C4-2B (cell line): ENCODE measurements around the gene IDUA.

Source experiments
- H3K27ac ChIP-seq: fragments of 450-650 bp; 2 replicates; pipeline ENCODE4 v1.5.1; 2017
- ZFX ChIP-seq: fragments of 450-650 bp; IDR thresholded peaks from 2 replicates; pipeline ENCODE4 v1.6.1; 2017
- TF ChIP-seq, protein P1 (sequence below): fragments of 450-650 bp; conservative IDR thresholded peaks from 2 replicates; pipeline ENCODE4 v1.5.1; 2017; ENCODE audit warnings: mild to moderate bottlenecking

Gene IDUA

DNA sequence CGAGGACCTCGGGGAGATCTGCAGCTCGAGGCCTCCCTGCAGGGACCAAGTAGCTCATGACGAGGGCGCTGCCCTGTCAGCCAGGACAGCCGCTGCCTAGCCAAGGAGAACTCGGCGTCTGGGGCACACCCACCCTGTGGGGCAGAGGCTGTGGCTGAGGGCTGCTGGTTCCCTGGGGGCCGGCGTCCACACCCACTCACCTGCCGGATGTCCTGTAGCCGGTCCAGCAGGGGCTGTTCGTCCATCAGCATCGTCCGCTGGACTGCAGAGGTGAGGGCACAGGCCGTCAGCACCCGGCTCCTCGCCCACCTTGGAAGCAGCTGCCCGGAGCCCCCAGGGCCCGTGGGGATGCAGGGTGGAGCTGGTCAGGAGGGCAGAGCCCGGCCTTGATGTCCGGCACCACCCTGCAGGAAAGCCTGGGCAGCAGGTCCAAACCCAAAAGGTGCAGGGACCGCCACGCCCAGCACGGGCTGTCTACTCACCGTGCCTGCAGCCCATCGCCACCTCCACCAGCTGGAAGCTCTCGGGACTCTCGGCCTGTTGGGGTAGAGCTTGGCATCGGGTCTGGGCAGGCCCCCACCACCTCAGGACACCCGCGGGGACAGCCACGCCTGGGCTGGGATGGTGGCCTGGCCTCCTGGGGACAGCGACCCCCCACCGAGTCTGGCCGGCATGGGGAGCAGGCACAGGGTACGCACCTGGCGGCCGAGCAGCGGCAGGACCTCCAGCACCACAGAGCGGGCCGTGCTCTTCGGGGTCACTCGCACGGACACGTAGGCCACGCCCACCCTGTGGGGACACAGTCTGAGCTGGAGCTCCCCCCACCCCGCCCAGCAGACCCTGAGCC is 20.4 kb upstream of the IDUA start:
- no peak for TF ChIP-seq ZFX
- TF ChIP-seq, protein P1, sequence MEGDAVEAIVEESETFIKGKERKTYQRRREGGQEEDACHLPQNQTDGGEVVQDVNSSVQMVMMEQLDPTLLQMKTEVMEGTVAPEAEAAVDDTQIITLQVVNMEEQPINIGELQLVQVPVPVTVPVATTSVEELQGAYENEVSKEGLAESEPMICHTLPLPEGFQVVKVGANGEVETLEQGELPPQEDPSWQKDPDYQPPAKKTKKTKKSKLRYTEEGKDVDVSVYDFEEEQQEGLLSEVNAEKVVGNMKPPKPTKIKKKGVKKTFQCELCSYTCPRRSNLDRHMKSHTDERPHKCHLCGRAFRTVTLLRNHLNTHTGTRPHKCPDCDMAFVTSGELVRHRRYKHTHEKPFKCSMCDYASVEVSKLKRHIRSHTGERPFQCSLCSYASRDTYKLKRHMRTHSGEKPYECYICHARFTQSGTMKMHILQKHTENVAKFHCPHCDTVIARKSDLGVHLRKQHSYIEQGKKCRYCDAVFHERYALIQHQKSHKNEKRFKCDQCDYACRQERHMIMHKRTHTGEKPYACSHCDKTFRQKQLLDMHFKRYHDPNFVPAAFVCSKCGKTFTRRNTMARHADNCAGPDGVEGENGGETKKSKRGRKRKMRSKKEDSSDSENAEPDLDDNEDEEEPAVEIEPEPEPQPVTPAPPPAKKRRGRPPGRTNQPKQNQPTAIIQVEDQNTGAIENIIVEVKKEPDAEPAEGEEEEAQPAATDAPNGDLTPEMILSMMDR, result no peak
- no peak overlapping the region for H3K27ac ChIP-seq

DNA sequence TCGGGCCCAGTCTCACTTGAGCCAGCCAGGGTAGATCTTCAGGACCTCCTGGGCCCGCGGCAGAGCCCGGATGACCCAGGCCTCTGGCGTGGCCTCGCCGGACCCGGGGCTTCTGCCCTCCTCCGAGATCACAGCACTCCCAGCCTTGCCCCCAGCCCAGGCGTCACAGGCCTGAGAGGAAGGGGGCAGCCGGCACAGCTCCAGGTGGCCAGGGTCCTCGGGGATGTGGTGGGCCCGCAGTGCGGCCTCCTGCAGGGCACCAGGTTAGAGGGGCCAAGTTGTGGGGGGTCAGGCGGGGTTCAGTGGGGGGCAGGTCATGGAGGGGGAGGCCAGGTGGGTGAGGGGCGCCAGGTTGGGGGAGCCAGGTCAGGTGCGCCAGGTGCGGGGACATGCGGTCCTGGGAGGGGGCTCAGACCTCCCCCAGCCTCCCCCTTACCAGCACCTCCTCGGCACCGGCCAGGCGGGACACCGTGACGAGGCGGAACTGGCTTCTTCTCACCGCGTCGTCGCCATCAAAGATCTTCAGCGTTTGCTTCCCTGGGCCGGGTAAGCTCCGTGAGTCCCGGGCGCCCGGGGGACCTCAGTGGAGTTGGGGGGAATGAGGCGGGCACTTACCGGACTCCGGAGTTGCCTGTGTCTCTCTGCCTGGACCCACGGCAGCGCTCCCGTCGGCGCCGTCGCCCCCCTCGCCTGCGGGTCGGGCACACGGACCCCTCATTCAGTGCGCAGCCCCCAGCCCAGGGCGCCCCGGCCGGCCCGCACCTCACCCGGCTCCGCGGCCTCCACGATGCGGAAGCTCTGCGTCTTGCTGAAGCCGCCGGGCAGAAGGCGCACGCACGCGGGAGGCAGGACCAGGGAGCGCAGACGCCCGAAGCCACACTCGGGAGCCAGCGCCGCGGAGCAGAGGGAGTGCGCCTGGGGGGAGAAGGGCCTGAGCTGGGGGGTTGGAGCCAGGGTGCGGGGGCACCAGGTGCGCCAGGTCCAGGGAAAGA is 19.4 kb upstream of the IDUA start:
- no peak overlapping the region for H3K27ac ChIP-seq
- TF ChIP-seq, protein P1, result no peak
- TF ChIP-seq ZFX, result no peak

DNA sequence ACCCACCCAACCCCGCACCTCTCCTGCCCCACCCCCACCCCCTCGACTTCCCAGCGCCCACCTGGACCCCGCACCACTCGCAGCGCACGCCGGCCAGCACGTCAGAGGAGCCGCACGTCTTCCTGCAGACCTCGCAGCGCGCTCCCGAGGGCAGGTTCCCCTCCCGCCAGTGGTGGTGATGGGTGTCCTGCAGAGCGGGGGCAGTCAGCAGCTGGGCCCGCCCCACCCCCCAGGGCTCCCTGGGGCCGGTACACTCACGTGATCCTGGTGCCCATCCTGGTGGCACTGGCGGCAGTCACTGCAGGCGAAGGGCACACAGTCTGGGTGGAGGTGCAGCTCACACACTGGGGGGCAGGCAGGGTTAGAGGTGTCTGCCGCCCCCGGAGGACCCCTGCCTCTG is 18.6 kb upstream of the IDUA start:
- H3K27ac ChIP-seq, result no peak overlapping the region
- TF ChIP-seq, protein P1, result no peak
- TF ChIP-seq ZFX, result no peak

DNA sequence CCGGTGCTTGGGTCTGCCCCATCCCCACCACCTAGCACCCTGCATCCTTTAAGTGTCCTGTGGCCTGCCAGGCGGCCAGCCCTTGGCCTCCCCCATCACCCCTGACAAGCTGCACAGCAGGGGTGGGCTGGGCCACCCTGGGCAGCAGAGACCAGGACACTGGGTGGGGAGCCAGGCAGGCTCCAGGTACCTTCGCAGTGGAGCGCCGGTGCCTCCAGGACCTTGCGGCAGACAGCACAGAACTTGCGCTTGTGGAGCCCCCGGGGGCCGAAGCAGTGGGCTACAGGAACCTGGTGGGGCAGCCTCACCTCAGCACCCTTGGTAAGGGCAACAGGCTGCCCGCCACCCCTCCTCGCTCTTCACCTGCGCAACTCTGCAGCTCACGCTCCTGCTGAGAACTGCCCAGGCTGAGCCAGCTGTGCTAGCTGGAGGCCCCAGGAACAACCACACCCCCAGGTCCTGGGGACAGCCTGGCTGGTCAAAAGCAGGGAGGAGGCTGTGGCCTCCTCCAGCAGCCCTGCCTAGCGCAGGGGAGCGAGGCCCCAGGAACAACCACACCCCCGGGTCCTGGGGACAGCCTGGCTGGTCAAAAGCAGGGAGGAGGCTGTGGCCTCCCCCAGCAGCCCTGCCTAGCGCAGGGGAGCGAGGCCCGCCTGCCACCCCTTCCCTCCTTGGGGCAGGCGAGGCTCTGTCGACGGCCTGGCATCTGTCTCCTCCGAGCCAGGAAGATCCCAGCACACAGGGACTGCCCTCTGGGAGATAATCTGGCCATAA is 18.0 kb upstream of the IDUA start:
- TF ChIP-seq, protein P1, result no peak
- TF ChIP-seq ZFX, result no peak
- H3K27ac ChIP-seq, result no peak overlapping the region

DNA sequence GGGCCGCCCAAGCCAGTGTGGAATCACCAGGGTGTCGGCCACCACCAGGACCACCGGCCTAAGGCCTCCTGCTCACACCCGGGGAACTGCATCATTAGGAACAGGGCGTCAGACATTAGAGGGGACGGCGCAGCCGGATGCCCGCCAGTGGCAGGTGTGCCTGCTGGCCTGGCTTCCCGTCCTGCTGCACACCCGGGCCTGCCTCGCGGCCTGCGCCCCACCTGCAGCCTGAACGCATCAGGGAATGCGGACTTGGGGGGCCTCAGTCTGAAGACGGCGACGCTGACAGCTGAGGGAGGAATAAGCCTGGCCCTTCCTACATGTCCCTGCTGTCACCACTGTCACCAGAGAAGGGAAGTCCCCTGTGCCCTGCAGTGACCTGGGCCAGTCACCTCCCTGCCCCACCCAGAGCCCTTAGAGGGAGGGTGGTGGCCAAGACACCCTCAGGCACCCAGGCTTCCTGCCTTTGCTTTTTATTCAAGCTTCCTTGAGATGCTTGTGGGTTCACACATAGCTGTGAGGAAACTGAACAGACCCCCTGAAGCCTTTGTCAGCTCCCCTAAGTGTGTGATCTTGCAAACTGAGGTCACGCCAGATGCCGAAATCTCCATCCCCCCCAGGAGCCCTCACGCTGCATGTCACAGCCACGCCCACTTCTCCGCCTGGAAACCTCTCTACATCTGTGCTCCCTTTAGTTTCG is 16.6 kb upstream of the IDUA start:
- TF ChIP-seq, protein P1, result no peak
- TF ChIP-seq ZFX, result no peak
- H3K27ac ChIP-seq, result no peak overlapping the region

DNA sequence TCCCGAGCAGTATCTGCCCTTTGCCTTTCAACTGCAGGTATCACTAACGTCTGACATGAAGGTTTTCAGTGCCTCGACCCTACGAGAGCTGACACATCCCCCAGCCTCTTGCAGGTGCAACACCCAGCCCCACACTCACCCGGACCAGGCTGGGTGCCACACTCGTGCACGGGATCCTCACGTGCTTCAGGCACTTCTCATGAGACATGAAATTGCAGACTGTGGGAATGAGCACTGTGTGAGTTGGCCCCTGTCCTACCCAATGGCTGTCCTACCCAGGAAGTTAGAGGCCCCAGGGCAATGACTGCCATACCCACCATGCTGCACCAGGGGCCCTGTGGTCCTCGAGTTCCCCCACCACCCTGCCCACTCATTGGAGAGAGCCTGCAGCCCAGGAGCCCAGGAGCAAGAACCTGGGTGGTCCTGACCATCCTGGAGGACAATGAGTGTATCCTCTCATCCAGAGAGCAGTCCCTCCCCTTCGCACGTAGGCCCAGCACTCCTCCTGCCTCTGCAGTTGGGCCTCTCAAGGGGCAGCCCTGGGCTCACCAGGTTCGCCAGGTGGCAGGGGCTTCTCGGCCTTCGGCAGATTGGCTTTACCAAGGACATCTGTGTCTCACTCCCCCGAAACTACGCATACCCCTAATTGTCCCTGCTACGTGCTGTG is 15.9 kb upstream of the IDUA start:
- no peak for TF ChIP-seq ZFX
- TF ChIP-seq, protein P1, result no peak
- no peak overlapping the region for H3K27ac ChIP-seq
